Amygdala (tissue), 56 donors: ENCODE measurements around the gene SDK2.
"Not testable (repeated sequence)": the region's sequence is repeated elsewhere in the genome, so short reads cannot be mapped to it uniquely, and the experiment has no call there.

Source experiments
- DNase-seq, 56 donors: peaks; one replicate each; lab custom pipeline; 2025; lab: John Stamatoyannopoulos, UW

The SDK2 gene

DNA sequence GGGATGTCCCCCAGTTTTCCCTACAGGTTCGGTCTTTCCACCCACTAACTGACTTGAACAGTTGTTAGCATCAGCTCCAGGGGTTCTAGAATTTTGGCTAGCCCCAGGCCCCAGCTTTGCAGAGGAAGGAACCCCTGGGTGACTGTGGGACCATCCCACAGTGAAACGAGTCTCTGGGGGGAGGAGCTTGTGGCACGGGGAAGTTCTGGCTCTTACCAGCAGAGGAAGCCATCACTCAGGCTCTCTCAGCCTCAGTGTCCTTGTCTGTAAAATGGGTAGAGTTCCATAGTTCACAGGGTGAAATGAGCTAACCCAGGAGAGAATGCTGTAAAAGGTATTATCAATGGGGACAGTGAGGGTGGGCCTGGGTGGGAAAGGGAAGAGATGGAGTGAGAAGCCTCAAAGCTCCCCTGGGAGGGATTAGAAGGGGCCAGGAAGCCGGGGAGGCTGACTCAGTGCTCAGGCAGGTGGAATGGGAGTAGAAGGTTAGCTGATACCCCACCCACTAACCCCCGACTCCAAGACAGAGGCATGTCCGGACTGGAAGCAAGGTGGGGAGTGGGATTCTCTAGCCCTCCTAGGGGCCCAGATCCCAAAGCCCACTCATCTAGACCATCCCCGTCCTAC lies 301.6 kb downstream of the SDK2 start:
- no peak for DNase-seq

GRCh38 chr17:73342050-73342522 lies 302.2 kb downstream of the SDK2 start:
- DNase-seq = peak; percentile 27 to 99 (median 90)

DNA sequence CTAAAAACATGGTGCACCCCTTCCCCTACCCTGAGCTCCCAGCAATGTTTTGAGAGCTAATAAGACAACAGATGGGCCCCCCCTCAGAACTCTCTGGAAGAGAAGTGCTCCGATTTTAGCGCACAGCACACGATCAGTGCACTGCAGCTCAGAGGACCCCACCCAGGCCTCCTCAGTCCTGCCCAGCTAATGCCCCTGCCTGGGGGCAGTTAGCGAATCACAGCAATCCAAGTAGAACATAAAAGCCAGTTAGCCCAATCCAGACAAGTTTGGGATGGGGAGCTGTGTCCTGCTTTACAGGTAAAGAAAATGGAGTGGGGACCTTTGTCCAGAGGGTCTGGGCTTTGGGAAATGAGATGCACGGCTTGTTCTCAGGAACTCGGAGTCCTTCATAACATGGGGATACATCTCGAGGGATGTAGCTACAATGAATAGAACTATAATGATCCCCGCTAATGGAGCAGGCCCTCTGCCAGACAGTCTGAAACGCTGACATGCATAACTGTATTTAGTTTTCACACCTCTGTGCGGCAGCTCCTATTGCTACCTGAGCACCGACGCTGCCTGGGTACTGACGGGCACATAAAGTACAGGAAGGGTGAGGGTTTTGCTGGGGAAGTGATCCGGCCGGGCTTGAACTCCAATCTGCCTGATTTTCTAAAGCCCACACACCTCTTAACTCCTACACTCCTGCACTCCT lies 302.7 kb downstream of the SDK2 start:
- peak in 3 of 56 donors; percentile 50 to 64 (median 56) for DNase-seq

GRCh38 chr17:73340093-73340596 lies 304.1 kb downstream of the SDK2 start:
- no peak for DNase-seq

DNA sequence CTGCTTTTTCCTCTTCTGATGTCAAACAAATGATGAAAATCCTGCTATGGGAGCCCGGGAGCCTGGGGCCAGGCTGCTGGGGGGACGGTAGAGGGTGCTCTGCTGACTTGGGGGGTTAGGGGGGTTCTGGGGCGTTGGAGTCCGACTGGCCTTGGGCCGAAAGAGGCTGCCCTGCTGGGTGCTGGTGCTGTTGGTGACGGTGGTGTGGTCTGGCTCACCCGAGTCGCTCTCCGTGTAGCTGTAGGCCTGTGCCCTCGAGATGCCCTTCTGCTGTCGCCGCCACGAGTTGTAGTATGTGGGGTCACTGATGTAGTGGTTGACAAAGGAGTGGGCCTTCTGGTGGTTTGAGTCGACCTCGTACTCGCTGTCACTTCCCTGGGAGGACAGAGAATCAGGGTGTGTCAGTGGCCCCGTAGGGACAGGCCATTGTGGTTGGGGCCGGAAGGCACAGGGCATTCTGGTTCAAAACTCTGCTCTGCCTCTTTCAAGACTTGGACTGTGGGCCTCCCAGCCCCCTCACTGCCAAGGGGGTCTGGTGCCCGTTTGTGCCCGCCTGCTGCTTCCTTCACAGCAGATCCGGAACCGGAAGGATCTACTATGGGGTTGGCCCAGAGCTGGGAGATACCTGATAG lies 305.6 kb downstream of the SDK2 start:
- DNase-seq = no peak

DNA sequence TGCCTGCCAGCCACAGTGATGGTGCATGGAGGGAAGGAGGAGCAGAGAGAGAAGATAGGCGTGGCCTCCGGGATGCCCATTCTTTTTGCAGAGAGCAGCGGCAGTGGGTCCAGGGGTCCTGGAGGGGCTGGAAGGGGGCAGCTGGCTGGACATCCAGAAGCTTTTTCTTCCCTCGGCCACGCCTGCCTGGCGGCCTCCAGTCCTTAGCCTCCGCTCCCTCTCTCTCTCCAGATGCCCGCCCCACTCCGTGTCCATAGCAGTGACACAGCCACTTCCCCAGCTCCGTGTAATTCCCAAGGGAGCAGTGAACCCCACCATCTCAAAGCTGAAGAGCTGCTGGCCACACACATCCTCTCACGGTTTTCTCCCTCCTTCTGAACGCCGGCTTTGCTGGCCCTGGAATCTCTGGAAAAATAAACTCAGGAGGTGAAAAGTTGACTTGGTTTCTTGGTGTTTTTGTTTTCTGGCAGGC lies 306.2 kb downstream of the SDK2 start:
- DNase-seq = peak in 2 of 56 donors; percentile 11 to 18

GRCh38 chr17:73337330-73337710 lies 306.9 kb downstream of the SDK2 start:
- no peak for DNase-seq

- no peak for DNase-seq
Observed at GRCh38 chr17:73336408-73337329, 307.6 kb downstream of the SDK2 start.

- no peak for DNase-seq
Observed at GRCh38 chr17:73335591-73336407, 308.4 kb downstream of the SDK2 start.

- DNase-seq = peak in 1 of 56 donors; percentile 6
Observed at GRCh38 chr17:73334771-73335513, 309.3 kb downstream of the SDK2 start.

DNA sequence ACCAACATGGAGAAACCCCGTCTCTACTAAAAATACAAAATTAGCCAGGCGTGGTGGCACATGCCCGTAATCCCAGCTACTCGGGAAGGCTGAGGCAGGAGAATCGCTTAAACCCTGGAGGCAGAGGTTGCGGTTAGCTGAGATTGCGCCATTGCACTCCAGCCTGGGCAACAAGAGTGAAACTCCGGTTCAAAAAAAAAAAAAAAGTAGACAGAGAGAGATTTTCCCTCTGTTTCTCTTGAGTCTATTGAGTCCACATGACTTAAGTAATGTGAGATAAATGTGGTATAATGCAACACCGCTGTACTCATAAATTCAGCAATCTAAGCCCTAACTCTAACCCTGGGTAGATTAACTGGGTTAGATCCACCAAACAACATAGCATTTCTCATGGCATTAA lies 310.8 kb downstream of the SDK2 start:
- DNase-seq = not testable (repeated sequence)

- DNase-seq = no peak
Observed at GRCh38 chr17:73331060-73331459, 313.2 kb downstream of the SDK2 start.

GRCh38 chr17:73327676-73328075 lies 316.6 kb downstream of the SDK2 start:
- DNase-seq = no peak

DNA sequence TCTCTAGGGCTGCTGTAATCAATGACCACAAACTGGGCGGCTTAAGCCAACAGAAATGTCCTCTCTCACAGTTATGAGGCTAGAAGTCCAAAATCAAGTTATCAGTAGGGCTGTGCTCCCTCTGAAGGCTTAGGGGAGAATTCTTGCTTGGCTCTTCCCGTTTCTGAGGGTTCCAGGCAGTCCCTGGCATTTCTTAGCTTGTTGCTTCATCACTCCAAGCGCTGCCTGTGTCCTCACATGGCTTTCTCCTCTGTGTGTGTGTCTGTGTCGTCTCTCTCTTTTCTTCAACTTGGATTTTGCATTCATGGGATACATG lies 318.8 kb downstream of the SDK2 start:
- no peak for DNase-seq

GRCh38 chr17:73324711-73325526 lies 319.3 kb downstream of the SDK2 start:
- DNase-seq = no peak

- no peak for DNase-seq
Observed at GRCh38 chr17:73324160-73324475, 320.1 kb downstream of the SDK2 start.

DNA sequence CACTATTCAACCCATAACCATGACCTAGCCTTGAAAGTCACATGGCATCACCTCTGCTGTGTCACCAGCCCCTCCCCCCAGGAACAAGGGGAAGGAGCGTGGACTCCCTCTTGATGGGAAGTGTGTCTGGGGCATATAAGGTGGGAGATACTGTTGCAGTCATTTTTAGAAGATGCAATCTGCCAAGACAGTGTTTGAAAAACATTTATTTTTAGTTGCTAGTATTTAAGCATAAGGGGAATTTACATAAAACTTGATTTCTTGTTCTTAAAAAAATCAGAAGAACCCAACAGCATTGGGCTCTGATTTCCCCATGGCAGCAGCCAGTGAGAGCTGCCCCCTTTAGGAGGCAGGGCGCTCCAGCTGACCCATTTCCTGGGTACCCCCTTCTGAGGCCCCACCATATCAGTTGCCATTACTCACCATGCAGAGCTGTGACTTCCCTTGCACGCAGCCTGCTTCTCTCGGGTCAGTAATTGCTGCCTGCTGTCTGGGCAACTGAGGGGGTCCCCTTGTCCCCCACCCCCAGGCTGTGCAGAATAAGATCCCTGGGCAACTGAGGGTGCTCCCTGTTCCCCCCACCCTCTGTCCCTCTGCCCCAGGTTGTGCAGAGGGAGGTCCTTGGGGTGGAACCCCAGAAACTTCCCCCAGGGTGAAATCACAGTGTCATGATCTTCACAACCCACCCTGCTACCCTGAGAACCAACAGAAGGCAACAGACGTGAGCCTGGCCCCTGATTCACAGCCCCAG lies 320.7 kb downstream of the SDK2 start:
- DNase-seq = no peak
